Mesothelial cell of epicardium (in vitro differentiated cells): ENCODE results near the gene SLC43A3. TPM values are rescaled to one million over a fixed set of nuclear protein-coding genes. Genes with fewer than 3 reads are reported as not detected.

Experiments
- DNase-seq, 2 experiments: peaks; one replicate each; pipeline ENCODE4 v3.0.0; 2021; ENCODE audit warnings: low spot score in 2 of 2; ENCODE audit not compliant: unreplicated experiment in 2 of 2
- H3K27ac Mint-ChIP-seq: 2 replicates; pipeline ENCODE4 v1.8.0; 2021; ENCODE audit warnings: mixed read lengths
- H3K27me3 Mint-ChIP-seq: 2 replicates; pipeline ENCODE4 v1.8.0; 2021; ENCODE audit warnings: low read depth, mixed read lengths
- H3K36me3 Mint-ChIP-seq: 2 replicates; pipeline ENCODE4 v1.8.0; 2021; ENCODE audit warnings: mixed read lengths
- H3K4me1 Mint-ChIP-seq: 2 replicates; pipeline ENCODE4 v1.8.0; 2021; ENCODE audit warnings: mixed read lengths
- H3K4me3 Mint-ChIP-seq: 2 replicates; pipeline ENCODE4 v1.8.0; 2021; ENCODE audit warnings: mild to moderate bottlenecking, moderate library complexity, mixed read lengths
- H3K9me3 Mint-ChIP-seq: 2 replicates; pipeline ENCODE4 v1.8.0; 2021; ENCODE audit warnings: mixed read lengths
- total RNA-seq: library from RNA; stranded (reverse); gene quantifications from 3 replicates; pipeline ENCODE4 v1.2.1, GENCODE V29; 2021
- TF ChIP-seq, protein P1 (sequence below): fragments of 200-600 bp; sonication (generic); IDR thresholded peaks from one replicate; pipeline ENCODE4 v1.5.0; 2021; ENCODE audit warnings: antibody characterized with exemption; ENCODE audit not compliant: unreplicated experiment

Gene SLC43A3
- total RNA-seq, 1 donor from 2014 or later = 11.8 TPM

GRCh38 chr11:57402188-57403002, 24.5 kb downstream of the SLC43A3 start:
- TF ChIP-seq, protein P1, sequence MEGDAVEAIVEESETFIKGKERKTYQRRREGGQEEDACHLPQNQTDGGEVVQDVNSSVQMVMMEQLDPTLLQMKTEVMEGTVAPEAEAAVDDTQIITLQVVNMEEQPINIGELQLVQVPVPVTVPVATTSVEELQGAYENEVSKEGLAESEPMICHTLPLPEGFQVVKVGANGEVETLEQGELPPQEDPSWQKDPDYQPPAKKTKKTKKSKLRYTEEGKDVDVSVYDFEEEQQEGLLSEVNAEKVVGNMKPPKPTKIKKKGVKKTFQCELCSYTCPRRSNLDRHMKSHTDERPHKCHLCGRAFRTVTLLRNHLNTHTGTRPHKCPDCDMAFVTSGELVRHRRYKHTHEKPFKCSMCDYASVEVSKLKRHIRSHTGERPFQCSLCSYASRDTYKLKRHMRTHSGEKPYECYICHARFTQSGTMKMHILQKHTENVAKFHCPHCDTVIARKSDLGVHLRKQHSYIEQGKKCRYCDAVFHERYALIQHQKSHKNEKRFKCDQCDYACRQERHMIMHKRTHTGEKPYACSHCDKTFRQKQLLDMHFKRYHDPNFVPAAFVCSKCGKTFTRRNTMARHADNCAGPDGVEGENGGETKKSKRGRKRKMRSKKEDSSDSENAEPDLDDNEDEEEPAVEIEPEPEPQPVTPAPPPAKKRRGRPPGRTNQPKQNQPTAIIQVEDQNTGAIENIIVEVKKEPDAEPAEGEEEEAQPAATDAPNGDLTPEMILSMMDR = no peak
- Mint-ChIP-seq H3K4me1 (no peaks in the 10 kb centered on the region), H3K27me3 (peaks cover 13% of the 10 kb centered on the region), H3K9me3 (no peaks in the 10 kb centered on the region), H3K36me3 (peaks cover 3% of the 10 kb centered on the region), H3K27ac (no peak overlapping the region), H3K4me3 (no peak overlapping the region)
- no peak for DNase-seq

DNA sequence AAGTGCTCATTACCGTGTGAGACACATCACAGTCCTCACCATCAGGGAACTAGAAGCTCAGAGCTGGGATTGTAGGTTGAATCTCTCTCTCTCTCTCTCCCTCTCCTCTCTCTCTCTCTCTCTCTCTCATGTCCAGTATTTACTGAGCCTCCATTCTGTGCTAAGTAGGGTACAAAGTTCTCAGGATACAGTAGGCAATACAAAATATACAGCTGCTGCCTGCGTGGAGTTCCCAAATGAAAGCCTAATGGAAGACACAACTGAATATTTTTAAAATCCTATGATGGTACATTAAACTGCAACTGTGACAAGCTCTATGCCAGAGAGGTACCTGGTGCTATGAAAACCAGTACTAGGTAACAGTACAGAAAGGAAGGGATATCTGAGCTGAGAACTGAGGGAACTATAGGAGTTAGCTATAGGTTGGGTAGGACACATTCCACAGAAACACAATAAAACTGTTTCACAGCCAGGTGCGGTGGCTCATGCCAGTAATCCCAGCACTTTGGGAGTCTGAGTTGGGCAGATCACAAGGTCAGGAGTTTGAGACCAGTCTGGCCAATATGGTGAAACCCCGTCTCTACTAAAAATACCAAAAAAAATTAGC, 26.8 kb downstream of the SLC43A3 start:
- TF ChIP-seq, protein P1 = no peak
- no peak for DNase-seq
- Mint-ChIP-seq H3K9me3 (no peaks in the 10 kb centered on the region), H3K27ac (no peak overlapping the region), H3K27me3 (peaks cover 13% of the 10 kb centered on the region), H3K4me1 (no peaks in the 10 kb centered on the region), H3K36me3 (no peaks in the 10 kb centered on the region), H3K4me3 (no peak overlapping the region)

DNA sequence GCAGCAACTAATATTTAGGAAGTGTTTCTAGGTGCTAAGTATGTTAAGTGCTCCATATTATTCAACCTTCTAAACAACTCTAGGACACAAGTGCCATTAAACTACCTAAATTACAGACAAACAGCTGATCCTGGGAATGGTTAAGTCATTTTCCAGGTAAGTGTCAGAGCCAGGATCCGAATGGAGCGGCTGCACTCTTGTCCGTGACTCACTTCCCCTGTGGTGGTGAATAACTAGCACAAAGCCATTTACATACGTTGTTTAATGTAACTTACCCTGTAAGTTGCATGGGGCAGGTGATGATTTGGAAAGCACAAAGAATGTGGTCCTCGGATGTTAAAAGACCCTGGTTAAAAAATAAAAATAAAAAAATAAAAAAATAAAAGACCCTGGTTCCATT, 27.7 kb downstream of the SLC43A3 start:
- DNase-seq = no peak
- Mint-ChIP-seq H3K4me3 (no peak overlapping the region), H3K4me1 (no peaks in the 10 kb centered on the region), H3K27me3 (peaks cover 18% of the 10 kb centered on the region), H3K27ac (no peak overlapping the region), H3K36me3 (no peaks in the 10 kb centered on the region), H3K9me3 (no peaks in the 10 kb centered on the region)
- TF ChIP-seq, protein P1 = no peak

GRCh38 chr11:57397394-57397990, 29.4 kb downstream of the SLC43A3 start:
- TF ChIP-seq, protein P1 = no peak
- H3K9me3 Mint-ChIP-seq = no peaks in the 10 kb centered on the region

GRCh38 chr11:57396744-57397143, 30.2 kb downstream of the SLC43A3 start:
- Mint-ChIP-seq H3K27ac (no peak overlapping the region), H3K36me3 (no peaks in the 10 kb centered on the region), H3K4me3 (no peak overlapping the region), H3K27me3 (peaks cover 34% of the 10 kb centered on the region), H3K9me3 (no peaks in the 10 kb centered on the region), H3K4me1 (no peaks in the 10 kb centered on the region)
- no peak for DNase-seq
- TF ChIP-seq, protein P1 = no peak

More at GRCh38 chr11:57397394-57397990, 29.4 kb downstream of the SLC43A3 start:
- H3K36me3 Mint-ChIP-seq = no peaks in the 10 kb centered on the region
- no peak for DNase-seq
- H3K27me3 Mint-ChIP-seq = peaks cover 29% of the 10 kb centered on the region
- H3K4me3 Mint-ChIP-seq = no peak overlapping the region
- no peaks in the 10 kb centered on the region for H3K4me1 Mint-ChIP-seq
- H3K27ac Mint-ChIP-seq = no peak overlapping the region
